WTC11 (cell line): ENCODE results near the gene FAM50B. TPM values are rescaled to one million over a fixed set of nuclear protein-coding genes. Genes with fewer than 3 reads are reported as not detected.
A peak's percentile ranks its signal among the peaks of the same experiment; 100 is the strongest.

Experiments
- ATAC-seq: fragments of 200-7000 bp; cut with Tn5 transposase; 2 replicates; pipeline ENCODE4 v1.10.0; 2021; ENCODE audit warnings: mild to moderate bottlenecking, moderate library complexity
- CTCF ChIA-PET: fragments of 300-600 bp; sonication (Branson Sonifier 250); formaldehyde crosslinking; loops from one replicate; lab custom pipeline; 2021; ENCODE audit warnings: antibody characterized with exemption; lab: Charles Lee
- POLR2A ChIA-PET: fragments of 350-600 bp; sonication (Branson Sonifier 250); formaldehyde crosslinking; loops from one replicate; lab custom pipeline; 2021; ENCODE audit warnings: antibody characterized with exemption; lab: Charles Lee
- DNase-seq: peaks from one replicate; pipeline ENCODE4 v3.0.0; 2021; ENCODE audit warnings: low spot score
- H3K27ac Mint-ChIP-seq: 2 replicates; pipeline ENCODE4 v1.8.0; 2021; ENCODE audit warnings: mixed read lengths
- H3K27me3 Mint-ChIP-seq: 2 replicates; pipeline ENCODE4 v1.8.0; 2021; ENCODE audit warnings: low read depth, mild to moderate bottlenecking, moderate library complexity, mixed read lengths
- H3K36me3 Mint-ChIP-seq: 2 replicates; pipeline ENCODE4 v1.8.0; 2021; ENCODE audit warnings: mixed read lengths
- H3K4me1 Mint-ChIP-seq: 2 replicates; pipeline ENCODE4 v1.8.0; 2022; ENCODE audit warnings: mixed read lengths
- H3K4me3 Mint-ChIP-seq: 2 replicates; pipeline ENCODE4 v1.8.0; 2021; ENCODE audit warnings: mild to moderate bottlenecking, moderate library complexity, mixed read lengths
- H3K9me3 Mint-ChIP-seq: 2 replicates; pipeline ENCODE4 v1.8.0; 2021; ENCODE audit warnings: mixed read lengths
- ATF1 ChIP-seq: sonication (generic); formaldehyde crosslinking; IDR thresholded peaks from 2 replicates; pipeline ENCODE4 v1.8.1; 2023; ENCODE audit warnings: mild to moderate bottlenecking, moderate library complexity, missing genetic modification reagents
- CREB1 ChIP-seq: sonication (generic); formaldehyde crosslinking; IDR thresholded peaks from 2 replicates; pipeline ENCODE4 v1.8.0; 2023; ENCODE audit warnings: mild to moderate bottlenecking, missing genetic modification reagents
- FOXP1 ChIP-seq: sonication (generic); formaldehyde crosslinking; IDR thresholded peaks from 2 replicates; pipeline ENCODE4 v1.8.0; 2022; ENCODE audit warnings: missing genetic modification reagents, mild to moderate bottlenecking, moderate library complexity, borderline replicate concordance
- IRF2 ChIP-seq: sonication (generic); formaldehyde crosslinking; IDR thresholded peaks from 2 replicates; pipeline ENCODE4 v1.8.0; 2022; ENCODE audit warnings: low read depth, missing genetic modification reagents, borderline replicate concordance
- NFATC4 ChIP-seq: fragments of 250-450 bp; sonication (Bioruptor Pico); IDR thresholded peaks from 2 replicates; pipeline ENCODE4 v1.9.0; 2021; ENCODE audit warnings: mild to moderate bottlenecking
- NFE2L1 ChIP-seq: sonication (generic); formaldehyde crosslinking; IDR thresholded peaks from 2 replicates; pipeline ENCODE4 v1.8.1; 2023; ENCODE audit warnings: missing genetic modification reagents
- NR3C1 ChIP-seq: sonication (generic); formaldehyde crosslinking; conservative IDR thresholded peaks from 2 replicates; pipeline ENCODE4 v1.8.1; 2023; ENCODE audit warnings: low read depth, mild to moderate bottlenecking, missing genetic modification reagents
- OVOL2 ChIP-seq: fragments of 250-450 bp; sonication (Bioruptor Pico); IDR thresholded peaks from 2 replicates; pipeline ENCODE4 v1.9.0; 2021; ENCODE audit warnings: mild to moderate bottlenecking, borderline replicate concordance
- TCF7 ChIP-seq: sonication (generic); formaldehyde crosslinking; IDR thresholded peaks from 2 replicates; pipeline ENCODE4 v1.8.0; 2022; ENCODE audit warnings: mild to moderate bottlenecking, low read depth, missing genetic modification reagents, moderate library complexity
- ZNF121 ChIP-seq: sonication (generic); formaldehyde crosslinking; IDR thresholded peaks from 2 replicates; pipeline ENCODE4 v1.8.0; 2023; ENCODE audit warnings: missing genetic modification reagents
- ZNF138 ChIP-seq: sonication (generic); formaldehyde crosslinking; conservative IDR thresholded peaks from 2 replicates; pipeline ENCODE4 v1.8.1; 2022; ENCODE audit warnings: mild to moderate bottlenecking, moderate library complexity, missing genetic modification reagents
- ZNF219 ChIP-seq: sonication (generic); formaldehyde crosslinking; IDR thresholded peaks from 2 replicates; pipeline ENCODE4 v1.8.0; 2023; ENCODE audit warnings: missing genetic modification reagents, mild to moderate bottlenecking, borderline replicate concordance
- ZNF232 ChIP-seq: sonication (generic); formaldehyde crosslinking; IDR thresholded peaks from 2 replicates; pipeline ENCODE4 v1.8.0; 2022; ENCODE audit warnings: mild to moderate bottlenecking, missing genetic modification reagents
- ZNF263 ChIP-seq: sonication (generic); formaldehyde crosslinking; IDR thresholded peaks from 2 replicates; pipeline ENCODE4 v1.8.1; 2022; ENCODE audit warnings: low read depth, mild to moderate bottlenecking, moderate library complexity, missing genetic modification reagents
- total RNA-seq: library from RNA; stranded (reverse); gene quantifications from 3 replicates; pipeline ENCODE4 v1.2.3, GENCODE V29; 2021
- TF ChIP-seq, protein P1 (sequence below): sonication (generic); formaldehyde crosslinking; IDR thresholded peaks from 2 replicates; pipeline ENCODE4 v1.8.0; 2023; ENCODE audit warnings: missing genetic modification reagents
- TF ChIP-seq, protein P2 (sequence below): fragments of 250-450 bp; sonication (Bioruptor Pico); IDR thresholded peaks from 2 replicates; pipeline ENCODE4 v1.9.0; 2021; ENCODE audit warnings: moderate library complexity, mild to moderate bottlenecking, inconsistent platforms, borderline replicate concordance
- TF ChIP-seq, protein P3 (sequence below): sonication (generic); formaldehyde crosslinking; IDR thresholded peaks from 2 replicates; pipeline ENCODE4 v1.8.0; 2023; ENCODE audit warnings: missing genetic modification reagents, mild to moderate bottlenecking, borderline replicate concordance
- TF ChIP-seq, protein P4 (sequence below): sonication (generic); formaldehyde crosslinking; IDR thresholded peaks from 2 replicates; pipeline ENCODE4 v1.8.1; 2022; ENCODE audit warnings: mild to moderate bottlenecking, missing genetic modification reagents, moderate library complexity, borderline replicate concordance
- TF ChIP-seq, protein P5 (sequence below): sonication (generic); formaldehyde crosslinking; IDR thresholded peaks from 2 replicates; pipeline ENCODE4 v1.8.1; 2022; ENCODE audit warnings: low read depth, missing genetic modification reagents, borderline replicate concordance
- TF ChIP-seq, protein P6 (sequence below): fragments of 250-450 bp; sonication (Bioruptor Pico); IDR thresholded peaks from 2 replicates; pipeline ENCODE4 v2.1.2; 2022; ENCODE audit warnings: mild to moderate bottlenecking, moderate library complexity

Gene FAM50B
- total RNA-seq, 1 experiment from 2014 or later, result 2.1 TPM

DNA sequence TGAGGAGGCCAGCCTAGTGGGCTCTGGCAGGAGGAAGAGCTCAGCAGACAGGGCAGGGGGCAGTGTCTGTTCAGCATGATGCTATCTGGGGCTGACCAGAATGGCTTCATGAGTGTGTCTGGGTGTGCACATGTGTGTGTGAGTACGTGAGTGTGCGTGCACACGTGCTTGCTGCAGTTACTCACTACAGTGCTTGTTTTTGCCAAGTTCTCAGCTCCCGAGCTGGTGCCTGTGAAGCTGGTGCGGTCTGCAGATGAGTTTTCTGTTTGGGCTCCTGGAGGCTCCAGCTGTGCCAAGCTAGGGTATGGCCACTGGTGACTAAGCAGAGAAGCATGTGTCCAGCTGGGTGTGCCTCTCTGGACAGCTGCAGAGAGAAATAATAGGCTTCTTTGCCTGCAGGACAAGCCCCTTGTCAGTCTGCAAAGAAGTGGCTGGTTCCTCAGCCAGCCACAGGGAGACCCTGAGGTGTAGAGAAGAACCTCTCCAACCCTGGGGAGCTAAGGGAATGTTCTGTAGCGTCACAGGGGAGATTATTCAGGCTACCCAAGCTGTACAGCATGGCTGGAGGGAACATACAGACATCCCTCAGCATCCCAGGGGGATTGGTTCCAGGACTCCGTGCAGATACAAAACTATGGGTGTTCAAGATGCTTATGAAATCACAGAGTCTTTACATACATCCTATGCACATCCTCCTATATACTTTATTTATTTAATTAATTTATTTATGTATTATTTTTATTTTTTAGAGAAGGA is 40.2 kb upstream of the FAM50B start:
- ChIA-PET POLR2A (no interaction called here), CTCF (interaction anchor here (1.8 kb wide), 1 partner anchor 40 kb away, joined by 9 read pairs; the partner anchor contains the start of gene FAM50B)
- H3K27ac Mint-ChIP-seq, result no peak overlapping the region
- peaks cover 6% of the 10 kb centered on the region for H3K4me1 Mint-ChIP-seq
- no peaks in the 10 kb centered on the region for H3K36me3 Mint-ChIP-seq
- H3K27me3 Mint-ChIP-seq, result no peaks in the 10 kb centered on the region
- DNase-seq (no peak), ATAC-seq (no peak)
- H3K9me3 Mint-ChIP-seq, result no peaks in the 10 kb centered on the region
- TF ChIP-seq ZNF121 (CRISPR knock-in tag) (no peak), NFE2L1 (CRISPR knock-in tag) (no peak), CREB1 (CRISPR knock-in tag) (no peak), ZNF232 (no peak), NR3C1 (CRISPR knock-in tag) (no peak), IRF2 (CRISPR knock-in tag) (no peak)
- H3K4me3 Mint-ChIP-seq, result no peak overlapping the region

DNA sequence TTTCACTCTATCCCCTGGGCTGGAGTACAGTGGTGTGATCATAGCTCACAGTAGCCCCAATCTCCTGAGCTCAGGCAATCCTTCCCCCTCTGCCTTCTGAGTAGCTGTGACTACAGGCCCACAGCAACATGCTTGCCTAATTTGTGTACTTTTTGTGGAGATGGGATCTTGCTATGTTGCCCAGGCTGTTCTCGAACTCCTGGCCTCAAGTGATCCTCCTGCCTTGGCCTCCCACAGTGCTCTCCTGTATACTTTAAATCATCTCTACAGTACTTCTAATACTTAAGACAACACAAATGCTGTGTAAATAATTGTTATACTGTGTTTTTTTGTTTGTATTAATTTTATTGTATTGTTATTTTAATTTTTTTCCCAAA is 39.7 kb upstream of the FAM50B start:
- ChIA-PET POLR2A (no interaction called here), CTCF (interaction anchor here (1.2 kb wide), 1 partner anchor 39 kb away, joined by 8 read pairs; the partner anchor contains the start of gene FAM50B)
- Mint-ChIP-seq H3K36me3 (no peaks in the 10 kb centered on the region), H3K27me3 (no peaks in the 10 kb centered on the region), H3K4me1 (peaks cover 6% of the 10 kb centered on the region), H3K4me3 (no peak overlapping the region), H3K9me3 (no peaks in the 10 kb centered on the region), H3K27ac (no peak overlapping the region)
- ATAC-seq (no peak), DNase-seq (no peak)
- TF ChIP-seq ZNF121 (CRISPR knock-in tag) (peak; percentile 76; the same call in 1 of the 2 replicates), OVOL2 (no peak)

DNA sequence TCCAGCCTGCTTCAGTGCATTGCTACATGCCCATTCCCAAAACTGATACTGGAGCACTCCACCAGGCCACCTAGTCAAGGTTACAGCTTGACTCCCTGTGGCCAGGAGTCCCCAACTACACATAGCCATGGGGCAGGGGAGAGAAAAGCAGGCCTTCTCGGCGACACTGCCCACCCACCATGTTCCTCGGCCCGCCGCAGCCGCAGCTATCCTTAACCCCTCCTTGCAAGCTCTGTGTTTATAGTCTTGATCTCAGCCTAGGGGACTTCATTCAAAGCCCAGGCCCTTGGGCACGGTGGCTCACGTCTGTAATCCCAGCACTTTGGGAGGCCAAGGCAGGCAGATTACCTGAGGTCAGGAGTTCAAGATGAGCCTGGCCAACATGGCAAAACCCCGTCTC is 39.2 kb upstream of the FAM50B start:
- no peak overlapping the region for H3K4me3 Mint-ChIP-seq
- no peak for ATAC-seq
- no peaks in the 10 kb centered on the region for H3K36me3 Mint-ChIP-seq
- CTCF ChIA-PET, result interaction anchor here (1.2 to 1.3 kb wide), 2 partner anchors 39 to 168 kb away, joined by 3 to 8 read pairs; partner anchors contain the start of gene FAM50B
- peaks cover 6% of the 10 kb centered on the region for H3K4me1 Mint-ChIP-seq
- POLR2A ChIA-PET, result no interaction called here
- H3K27me3 Mint-ChIP-seq, result no peaks in the 10 kb centered on the region
- H3K9me3 Mint-ChIP-seq, result no peaks in the 10 kb centered on the region
- no peak for DNase-seq
- no peak overlapping the region for H3K27ac Mint-ChIP-seq
- TF ChIP-seq ZNF219 (CRISPR knock-in tag), result no peak
- TF ChIP-seq, protein P1, sequence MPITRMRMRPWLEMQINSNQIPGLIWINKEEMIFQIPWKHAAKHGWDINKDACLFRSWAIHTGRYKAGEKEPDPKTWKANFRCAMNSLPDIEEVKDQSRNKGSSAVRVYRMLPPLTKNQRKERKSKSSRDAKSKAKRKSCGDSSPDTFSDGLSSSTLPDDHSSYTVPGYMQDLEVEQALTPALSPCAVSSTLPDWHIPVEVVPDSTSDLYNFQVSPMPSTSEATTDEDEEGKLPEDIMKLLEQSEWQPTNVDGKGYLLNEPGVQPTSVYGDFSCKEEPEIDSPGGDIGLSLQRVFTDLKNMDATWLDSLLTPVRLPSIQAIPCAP (CRISPR knock-in tag), result no peak
- TF ChIP-seq, protein P2, sequence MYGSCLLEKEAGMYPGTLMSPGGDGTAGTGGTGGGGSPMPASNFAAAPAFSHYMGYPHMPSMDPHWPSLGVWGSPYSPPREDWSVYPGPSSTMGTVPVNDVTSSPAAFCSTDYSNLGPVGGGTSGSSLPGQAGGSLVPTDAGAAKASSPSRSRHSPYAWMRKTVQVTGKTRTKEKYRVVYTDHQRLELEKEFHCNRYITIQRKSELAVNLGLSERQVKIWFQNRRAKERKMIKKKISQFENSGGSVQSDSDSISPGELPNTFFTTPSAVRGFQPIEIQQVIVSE (CRISPR knock-in tag), result no peak
- no peak for TF ChIP-seq FOXP1 (CRISPR knock-in tag)
- no peak for TF ChIP-seq CREB1 (CRISPR knock-in tag)
- TF ChIP-seq ZNF263 (CRISPR knock-in tag), result no peak
- TF ChIP-seq, protein P3, sequence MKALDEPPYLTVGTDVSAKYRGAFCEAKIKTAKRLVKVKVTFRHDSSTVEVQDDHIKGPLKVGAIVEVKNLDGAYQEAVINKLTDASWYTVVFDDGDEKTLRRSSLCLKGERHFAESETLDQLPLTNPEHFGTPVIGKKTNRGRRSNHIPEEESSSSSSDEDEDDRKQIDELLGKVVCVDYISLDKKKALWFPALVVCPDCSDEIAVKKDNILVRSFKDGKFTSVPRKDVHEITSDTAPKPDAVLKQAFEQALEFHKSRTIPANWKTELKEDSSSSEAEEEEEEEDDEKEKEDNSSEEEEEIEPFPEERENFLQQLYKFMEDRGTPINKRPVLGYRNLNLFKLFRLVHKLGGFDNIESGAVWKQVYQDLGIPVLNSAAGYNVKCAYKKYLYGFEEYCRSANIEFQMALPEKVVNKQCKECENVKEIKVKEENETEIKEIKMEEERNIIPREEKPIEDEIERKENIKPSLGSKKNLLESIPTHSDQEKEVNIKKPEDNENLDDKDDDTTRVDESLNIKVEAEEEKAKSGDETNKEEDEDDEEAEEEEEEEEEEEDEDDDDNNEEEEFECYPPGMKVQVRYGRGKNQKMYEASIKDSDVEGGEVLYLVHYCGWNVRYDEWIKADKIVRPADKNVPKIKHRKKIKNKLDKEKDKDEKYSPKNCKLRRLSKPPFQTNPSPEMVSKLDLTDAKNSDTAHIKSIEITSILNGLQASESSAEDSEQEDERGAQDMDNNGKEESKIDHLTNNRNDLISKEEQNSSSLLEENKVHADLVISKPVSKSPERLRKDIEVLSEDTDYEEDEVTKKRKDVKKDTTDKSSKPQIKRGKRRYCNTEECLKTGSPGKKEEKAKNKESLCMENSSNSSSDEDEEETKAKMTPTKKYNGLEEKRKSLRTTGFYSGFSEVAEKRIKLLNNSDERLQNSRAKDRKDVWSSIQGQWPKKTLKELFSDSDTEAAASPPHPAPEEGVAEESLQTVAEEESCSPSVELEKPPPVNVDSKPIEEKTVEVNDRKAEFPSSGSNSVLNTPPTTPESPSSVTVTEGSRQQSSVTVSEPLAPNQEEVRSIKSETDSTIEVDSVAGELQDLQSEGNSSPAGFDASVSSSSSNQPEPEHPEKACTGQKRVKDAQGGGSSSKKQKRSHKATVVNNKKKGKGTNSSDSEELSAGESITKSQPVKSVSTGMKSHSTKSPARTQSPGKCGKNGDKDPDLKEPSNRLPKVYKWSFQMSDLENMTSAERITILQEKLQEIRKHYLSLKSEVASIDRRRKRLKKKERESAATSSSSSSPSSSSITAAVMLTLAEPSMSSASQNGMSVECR, result no peak
- no peak for TF ChIP-seq NFATC4 (CRISPR knock-in tag)
- TF ChIP-seq, protein P4, sequence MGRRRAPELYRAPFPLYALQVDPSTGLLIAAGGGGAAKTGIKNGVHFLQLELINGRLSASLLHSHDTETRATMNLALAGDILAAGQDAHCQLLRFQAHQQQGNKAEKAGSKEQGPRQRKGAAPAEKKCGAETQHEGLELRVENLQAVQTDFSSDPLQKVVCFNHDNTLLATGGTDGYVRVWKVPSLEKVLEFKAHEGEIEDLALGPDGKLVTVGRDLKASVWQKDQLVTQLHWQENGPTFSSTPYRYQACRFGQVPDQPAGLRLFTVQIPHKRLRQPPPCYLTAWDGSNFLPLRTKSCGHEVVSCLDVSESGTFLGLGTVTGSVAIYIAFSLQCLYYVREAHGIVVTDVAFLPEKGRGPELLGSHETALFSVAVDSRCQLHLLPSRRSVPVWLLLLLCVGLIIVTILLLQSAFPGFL (CRISPR knock-in tag), result no peak
- TF ChIP-seq, protein P5, sequence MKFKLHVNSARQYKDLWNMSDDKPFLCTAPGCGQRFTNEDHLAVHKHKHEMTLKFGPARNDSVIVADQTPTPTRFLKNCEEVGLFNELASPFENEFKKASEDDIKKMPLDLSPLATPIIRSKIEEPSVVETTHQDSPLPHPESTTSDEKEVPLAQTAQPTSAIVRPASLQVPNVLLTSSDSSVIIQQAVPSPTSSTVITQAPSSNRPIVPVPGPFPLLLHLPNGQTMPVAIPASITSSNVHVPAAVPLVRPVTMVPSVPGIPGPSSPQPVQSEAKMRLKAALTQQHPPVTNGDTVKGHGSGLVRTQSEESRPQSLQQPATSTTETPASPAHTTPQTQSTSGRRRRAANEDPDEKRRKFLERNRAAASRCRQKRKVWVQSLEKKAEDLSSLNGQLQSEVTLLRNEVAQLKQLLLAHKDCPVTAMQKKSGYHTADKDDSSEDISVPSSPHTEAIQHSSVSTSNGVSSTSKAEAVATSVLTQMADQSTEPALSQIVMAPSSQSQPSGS, result no peak
- no peak for TF ChIP-seq ATF1 (CRISPR knock-in tag)
- TF ChIP-seq, protein P6, sequence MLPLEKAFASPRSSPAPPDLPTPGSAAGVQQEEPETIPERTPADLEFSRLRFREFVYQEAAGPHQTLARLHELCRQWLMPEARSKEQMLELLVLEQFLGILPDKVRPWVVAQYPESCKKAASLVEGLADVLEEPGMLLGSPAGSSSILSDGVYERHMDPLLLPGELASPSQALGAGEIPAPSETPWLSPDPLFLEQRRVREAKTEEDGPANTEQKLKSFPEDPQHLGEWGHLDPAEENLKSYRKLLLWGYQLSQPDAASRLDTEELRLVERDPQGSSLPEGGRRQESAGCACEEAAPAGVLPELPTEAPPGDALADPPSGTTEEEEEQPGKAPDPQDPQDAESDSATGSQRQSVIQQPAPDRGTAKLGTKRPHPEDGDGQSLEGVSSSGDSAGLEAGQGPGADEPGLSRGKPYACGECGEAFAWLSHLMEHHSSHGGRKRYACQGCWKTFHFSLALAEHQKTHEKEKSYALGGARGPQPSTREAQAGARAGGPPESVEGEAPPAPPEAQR (CRISPR knock-in tag), result no peak
- no peak for TF ChIP-seq TCF7 (CRISPR knock-in tag)
- no peak for TF ChIP-seq ZNF138
